Stimulated activated naive CD4-positive, alpha-beta T cell (primary cell): ENCODE measurements around the gene SLC7A6.

ENCODE experiments used
- DNase-seq, 6 experiments: peaks; one replicate each; lab custom pipeline; 2025; lab: John Stamatoyannopoulos, UW

The SLC7A6 gene

DNA sequence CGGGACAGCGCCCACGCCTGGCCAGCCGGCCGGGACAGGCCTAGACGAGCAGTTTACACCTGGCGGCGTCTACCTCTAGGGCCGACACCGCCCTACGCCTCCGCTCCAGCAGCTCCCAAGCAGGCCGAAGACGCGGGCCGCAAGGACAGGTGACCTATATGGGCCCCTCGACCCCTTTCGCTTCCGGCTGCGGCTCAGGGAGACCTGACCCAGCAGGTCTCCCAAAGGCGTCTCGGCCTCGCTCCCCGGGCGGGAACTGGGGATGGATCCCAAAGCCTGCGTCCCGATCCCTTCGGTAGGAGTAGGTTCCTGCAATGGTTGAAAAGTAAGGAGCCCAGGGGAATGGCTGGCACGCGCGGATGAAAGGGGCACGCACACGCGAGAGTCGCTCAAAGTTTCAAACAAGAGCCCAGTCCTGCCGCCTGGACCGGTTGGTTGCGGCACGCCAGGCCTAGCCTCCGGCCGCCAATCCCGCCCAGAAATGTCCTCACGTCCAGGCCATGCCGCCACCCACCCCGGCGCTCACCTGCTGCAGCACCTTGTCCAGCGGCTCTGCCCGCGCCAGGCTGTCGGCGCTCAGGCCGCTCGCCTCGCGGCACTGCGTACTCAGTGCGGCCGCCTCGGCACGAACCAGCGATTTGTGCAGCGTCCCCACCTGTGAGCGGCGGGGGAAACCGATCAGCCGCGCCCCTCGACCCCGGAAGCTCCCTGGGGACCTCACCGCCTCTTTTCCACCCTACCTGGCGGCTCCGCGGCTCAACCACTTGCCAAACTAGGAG, 29.0 kb upstream of the SLC7A6 start:
- DNase-seq: peak in 4 of 6 experiments; percentile 35 to 41 (median 38)

DNA sequence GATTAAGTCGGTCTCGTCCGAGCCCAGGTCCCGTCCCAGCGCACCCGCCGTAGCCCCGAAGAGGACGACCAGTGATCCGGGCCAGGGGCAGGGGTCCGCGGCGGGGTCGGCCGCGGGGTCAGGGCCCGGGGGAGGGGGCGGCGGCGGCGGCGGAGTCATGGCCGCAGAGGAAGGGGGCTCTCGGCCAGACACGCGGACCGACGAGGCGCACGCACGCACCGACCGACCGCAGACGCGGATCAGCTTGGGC, 28.5 kb upstream of the SLC7A6 start, which contains the start of gene ESRP2:
Gene ESRP2 (minus strand): TSS at position 241 of the 250 bp plus-strand sequence. CDS start 82 bp downstream, at position 159.
- peak in 1 of 6 experiments; percentile 38 for DNase-seq

DNA sequence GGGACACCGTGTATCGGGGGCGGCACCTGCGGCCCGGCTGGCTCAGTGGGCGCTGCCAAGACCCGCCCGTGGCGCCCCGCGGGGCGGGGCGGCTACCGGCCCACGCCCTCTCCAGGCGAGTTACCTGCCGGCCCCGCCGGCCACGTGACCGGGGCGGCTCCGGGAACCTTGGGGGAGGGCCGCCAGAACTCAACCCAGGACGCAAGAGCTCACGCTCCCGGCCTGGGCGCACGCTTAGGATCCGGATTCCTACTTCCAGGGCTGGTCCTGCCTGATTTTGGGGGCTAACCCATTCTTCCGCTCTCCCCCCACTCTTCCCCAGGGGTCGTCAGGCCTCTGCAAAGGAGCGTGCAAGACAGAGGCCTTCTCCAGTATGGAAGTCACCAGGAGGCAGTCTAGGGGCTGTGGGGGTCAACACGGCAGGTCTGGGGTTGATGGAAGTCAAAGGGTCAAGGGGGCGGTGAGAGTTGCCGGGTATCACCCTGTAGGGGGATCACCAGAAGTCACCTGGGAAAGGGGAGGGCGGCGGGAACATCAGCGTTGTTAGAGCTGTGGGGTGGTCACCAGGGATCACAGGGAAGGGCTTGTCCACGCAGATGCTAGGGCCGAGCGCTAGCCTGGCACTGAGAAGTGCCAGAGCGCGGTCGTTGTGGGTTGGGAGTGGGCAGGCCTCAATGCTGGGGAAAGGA, 28.0 kb upstream of the SLC7A6 start:
- peak in 5 of 6 experiments; percentile 12 to 64 (median 39) for DNase-seq

DNA sequence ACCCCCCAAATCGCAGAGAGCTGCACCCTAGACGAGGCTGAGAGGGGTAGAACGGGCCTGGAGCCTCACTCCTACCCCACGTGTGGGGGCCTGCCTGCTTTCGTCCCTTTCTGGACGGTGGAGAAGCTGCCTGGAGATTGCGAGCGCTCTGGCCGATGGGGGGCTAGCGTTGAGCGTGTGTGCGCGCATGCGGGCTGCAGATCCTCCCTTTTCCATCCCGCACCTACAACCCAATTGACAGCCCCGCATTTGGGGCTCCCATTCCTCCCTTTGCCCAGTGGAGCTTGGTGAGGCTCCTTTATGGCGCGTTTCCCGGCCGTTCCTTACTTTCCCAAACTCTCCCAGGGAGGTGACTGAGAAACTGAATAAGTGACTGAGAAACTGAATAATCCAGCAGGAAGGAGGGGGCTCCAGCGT, 27.5 kb upstream of the SLC7A6 start:
- peak in 2 of 6 experiments; percentile 24 to 52 for DNase-seq

DNA sequence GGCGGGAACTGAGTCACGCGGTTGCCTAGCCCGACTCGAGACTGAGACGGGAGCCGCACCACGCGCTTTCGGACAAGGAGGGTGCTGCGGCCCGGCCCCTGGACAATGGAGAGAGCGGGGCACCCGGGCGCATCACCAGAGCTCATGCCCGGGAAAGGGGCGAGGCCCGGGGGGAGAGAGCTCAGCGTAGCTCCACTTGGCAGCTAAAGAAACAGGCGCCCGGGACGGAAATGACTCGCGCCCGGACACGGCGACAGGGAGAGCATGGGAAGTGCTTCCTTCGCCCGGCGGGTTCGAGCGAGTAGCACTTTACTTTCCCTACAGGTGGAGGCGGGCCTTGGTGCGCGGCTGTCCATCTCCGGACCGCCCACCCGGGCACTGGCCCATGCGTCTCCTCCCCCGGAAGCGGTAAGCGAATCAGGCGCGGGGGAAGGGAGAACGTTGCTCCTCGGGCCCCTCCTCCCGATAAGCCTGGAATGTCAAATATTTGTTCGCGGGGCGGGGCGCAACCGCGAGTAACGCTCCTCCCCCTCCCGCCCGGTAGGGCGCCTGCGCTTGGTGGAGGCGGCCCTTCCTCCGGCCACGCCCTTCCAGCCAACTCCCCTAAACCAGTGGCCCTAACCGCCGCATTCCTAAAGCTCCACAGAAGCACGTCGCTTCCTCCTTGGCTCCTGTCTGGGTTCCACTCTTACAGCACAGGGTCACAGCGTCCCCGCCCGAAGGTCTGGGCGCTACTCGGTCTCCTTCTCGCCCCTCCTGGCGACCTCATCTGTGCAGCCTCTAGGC, 26.9 kb upstream of the SLC7A6 start:
- DNase-seq: peak; percentile 76 to 89 (median 83)

DNA sequence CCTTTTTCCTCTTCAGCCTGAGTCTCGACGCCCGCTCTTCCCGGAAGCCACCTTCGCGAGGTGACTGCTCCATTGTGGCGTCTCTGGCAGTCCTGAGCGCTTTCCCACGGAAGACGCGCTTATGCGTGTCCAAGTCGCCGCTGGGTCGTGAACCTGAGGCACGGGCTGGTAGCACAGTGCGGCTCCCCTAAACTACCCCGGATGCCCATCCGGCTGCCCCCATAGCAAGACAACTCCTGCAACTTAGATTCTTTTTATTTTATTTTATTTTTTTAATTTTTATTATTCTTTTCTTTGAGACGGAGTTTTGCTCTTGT, 26.3 kb upstream of the SLC7A6 start:
- peak in 1 of 6 experiments; percentile 54 for DNase-seq

DNA sequence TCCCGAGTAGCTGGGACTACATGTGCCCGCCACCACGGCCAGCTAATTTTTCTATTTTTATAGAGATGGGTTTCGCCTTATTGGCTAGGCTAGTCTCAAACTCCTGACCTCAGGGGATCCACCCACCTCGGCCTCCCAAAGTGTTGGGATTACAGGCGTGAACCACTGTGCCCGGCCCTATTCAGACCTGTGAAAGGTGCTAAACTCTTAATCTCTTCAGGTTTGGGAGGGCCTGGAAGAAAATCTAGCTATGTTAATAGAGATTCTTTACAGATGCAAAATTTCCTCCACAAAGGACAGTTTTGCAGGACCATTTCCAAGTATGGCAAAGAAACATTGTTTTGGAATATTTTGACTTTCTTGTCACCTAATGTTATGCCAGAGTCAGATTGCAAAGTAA, 22.2 kb upstream of the SLC7A6 start:
- no peak for DNase-seq

DNA sequence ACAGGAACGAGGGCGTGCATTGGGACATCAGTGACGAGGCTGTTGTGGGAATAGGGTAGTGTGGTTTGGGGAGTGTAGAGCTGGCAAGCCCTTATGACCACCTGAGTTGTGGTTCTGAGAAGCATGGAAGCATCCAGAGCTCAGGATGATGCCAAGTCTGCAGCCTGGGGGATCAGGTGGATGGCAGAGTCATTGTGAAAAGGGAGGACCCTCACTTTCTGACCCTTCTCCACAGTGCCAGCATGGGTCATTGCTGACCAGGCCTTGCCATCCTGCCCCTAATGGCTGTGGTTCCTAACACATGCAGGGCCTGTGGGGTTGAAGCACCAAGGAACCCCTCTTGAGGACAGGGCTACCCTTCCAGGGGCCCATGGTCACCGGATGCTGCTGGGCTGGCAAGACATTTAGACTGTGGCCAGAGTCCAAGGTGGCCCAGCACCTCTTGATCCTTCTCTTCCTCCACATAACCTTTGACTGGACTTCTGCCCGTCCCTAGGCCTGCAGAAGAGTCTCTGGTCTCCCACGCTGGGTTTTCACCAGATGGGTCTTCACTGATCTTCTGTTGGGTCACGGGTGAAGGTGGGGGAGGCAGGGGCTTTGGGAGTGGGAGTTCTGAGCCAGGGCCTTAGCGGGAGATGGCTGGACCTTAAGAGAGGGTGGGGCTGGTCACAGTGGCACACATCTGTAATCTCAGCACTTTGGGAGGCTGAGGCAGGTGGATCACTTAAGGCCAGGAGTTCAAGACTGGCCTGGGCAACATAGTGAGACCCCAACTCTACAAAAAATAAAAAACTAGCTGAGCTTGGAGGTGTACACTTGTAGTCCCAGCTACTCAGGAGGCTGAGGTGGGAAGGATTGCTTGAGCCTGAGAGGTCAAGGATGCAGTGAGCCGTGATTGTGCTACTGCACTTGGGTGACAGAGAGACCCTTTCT, 21.1 kb upstream of the SLC7A6 start:
- no peak for DNase-seq

DNA sequence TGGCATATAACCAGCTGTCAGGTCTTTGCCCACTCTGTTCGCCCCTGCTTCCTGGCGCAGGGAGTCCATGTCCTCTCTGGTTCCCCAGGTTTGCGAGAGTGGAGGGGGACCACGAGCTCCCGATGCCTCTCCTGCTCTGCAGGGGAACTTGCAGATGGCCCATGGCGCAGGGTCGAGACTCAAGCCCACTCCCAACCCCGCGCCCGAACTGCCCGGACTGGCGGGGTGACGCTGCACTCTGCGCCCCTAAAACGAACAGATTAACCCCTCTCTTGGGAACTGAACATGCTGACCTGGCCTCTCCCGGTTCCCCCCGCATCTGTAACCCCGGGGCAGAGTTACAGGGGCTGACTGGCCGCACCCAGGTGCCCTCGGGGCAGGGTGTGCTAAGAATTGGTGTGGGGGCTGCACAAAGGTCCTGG, 19.8 kb upstream of the SLC7A6 start:
- DNase-seq: no peak

DNA sequence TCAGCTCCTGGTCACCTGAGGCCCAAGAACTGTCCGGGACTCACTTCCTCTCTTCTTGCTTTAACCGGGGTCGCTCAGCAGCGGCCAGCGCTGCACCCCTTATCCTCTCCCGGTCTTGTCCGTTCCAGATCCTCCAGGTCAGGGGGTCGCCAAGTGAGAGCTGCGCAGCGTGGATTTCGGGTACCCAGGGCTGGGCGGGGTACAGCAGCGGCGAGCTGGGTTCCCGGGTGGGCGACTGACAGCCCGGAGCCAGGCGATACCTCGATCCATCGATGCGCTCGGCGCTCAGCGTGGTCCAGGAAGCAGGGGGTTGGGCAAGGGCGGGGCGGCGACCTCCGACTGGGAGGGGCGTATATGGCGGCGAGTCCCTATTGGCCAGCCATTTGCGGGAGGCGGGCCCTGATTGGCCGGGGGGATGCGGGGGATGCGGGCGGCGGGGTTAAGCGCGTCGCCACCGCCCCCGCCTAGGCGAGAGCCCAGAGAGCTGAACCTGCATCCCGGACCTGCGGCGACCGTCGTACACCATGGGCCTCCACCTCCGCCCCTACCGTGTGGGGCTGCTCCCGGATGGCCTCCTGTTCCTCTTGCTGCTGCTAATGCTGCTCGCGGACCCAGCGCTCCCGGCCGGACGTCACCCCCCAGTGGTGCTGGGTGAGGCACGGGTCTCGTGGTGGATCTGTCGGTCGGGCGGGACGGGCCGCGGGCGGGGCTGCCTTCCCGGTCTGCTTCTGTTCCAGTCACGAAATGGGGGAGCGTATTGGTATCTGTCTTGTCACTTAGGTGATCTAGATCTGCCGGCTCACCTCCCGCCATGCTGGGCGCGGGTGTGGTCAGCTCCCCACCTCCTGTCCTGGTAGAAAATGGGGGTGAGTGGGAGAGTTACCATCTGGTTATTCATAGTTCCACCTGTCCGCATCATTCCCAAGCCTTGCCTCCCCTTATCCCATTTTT, 19.1 kb upstream of the SLC7A6 start, which contains the start of gene PLA2G15:
Gene PLA2G15 (plus strand): TSS at position 471 of the 951 bp plus-strand sequence. CDS start 54 bp downstream, at position 525.
- peak; percentile 85 to 97 (median 94) for DNase-seq

DNA sequence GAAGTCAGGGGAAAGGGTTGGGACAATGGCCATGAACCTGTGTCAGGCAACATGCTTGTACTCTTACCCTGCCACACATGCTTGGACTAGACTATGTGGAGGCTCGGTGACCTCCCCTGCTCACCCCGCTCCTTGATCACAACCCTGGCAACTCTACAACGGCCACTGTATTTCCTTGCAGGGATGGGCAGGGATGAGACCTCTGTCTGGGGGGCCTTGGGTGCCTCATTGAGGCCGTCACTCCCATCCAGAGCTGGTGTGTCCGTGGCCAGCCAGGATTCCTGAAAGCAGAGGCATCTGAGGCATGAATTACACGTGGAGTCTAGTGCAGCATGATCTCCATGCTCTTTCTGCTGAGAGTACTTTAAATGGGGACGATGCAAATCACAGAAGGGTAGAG, 18.2 kb upstream of the SLC7A6 start:
- DNase-seq: no peak

DNA sequence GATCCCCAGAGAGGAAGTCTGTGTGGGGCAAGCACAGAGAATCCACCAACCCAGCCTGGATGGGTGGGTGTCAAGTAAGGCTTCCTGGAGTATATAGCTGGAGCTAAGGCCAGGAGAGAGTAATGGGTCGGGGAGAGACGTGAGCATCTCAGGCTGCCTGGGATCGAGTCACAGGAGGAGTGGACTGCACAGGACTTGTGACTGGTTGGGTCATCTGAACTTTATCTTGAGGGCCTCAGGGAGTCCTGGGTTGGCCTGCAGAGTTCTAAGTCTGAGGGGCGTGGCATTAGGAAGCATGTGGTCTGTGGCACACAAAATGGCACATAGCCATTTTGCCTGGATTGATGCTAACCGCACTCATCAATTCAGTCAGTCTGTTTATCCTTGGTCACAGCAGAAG, 17.7 kb upstream of the SLC7A6 start:
- no peak for DNase-seq

DNA sequence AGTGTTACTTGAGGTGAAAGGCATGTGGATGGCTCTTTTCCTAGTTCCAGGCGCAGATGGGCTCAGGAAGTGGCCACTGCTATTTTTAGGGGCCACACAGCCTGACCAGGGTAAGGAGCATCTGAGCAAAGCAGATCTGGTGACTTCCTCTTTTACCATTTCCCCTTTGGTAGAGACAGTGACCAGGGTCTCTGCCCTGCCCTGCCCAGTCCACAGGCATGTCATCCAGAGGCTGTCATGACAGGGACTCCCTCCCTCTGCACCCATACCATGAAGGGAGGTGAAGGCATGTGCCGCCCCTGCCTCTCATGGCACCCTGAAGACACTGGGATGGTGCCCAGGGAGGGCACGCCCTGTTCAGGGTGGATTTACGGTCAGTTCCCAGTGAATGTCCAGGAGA, 16.9 kb upstream of the SLC7A6 start:
- DNase-seq: no peak

DNA sequence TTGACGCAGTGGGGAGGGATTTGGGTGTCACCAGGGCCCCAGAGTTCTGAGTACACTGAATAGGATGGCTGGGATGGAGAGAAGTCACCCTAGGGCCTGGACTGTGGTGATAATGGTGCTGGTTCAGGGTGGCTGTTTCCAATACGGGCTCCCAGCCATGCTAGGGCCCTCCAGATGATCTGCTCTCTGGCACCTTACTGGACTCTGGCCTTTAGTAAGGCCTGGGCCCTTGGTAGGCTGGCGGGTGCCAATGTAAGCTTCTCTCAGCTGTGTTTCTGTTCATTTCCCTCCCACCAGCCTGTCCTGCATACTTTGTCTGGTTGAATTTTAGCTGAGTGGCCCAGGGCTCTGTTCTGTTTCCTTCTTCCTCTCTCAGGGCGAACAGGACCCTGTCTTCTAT, 16.4 kb upstream of the SLC7A6 start:
- DNase-seq: no peak

DNA sequence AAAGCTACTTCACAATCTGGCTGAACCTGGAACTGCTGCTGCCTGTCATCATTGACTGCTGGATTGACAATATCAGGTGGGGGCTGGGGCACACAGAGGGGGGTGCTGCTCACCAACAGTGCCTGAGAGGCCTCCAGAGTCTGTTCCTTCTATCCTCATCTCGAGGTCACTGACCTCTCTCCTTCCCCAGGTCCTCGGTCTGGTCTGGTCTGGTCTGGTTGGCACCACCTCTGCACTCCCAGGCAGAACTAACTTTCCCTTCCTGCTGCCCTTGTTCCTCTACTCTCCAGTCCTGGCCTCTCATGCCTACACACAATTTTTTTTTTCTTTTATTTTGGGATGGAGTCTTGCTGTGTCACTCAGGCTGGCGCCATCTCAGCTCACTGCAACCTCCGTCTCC, 15.0 kb upstream of the SLC7A6 start:
- no peak for DNase-seq

DNA sequence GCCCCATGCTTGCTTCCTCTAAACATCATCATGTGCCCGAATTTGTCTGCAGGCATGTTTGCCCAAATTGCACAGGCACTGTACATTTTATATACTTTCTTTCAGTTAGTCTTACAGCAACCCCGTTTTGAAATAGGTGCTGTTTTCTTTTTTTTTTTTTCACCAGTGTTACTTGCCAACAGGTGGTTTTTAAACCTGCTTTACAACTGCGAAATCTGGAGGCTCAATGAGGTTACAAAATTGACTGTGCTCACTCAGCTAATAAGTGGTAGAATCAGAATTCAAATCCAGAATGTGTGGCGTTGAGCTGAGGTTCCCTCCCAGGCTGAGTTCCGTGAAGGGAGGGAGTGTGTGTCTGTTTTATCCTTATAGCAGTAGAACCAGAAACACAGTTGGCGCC, 13.4 kb upstream of the SLC7A6 start:
- no peak for DNase-seq

DNA sequence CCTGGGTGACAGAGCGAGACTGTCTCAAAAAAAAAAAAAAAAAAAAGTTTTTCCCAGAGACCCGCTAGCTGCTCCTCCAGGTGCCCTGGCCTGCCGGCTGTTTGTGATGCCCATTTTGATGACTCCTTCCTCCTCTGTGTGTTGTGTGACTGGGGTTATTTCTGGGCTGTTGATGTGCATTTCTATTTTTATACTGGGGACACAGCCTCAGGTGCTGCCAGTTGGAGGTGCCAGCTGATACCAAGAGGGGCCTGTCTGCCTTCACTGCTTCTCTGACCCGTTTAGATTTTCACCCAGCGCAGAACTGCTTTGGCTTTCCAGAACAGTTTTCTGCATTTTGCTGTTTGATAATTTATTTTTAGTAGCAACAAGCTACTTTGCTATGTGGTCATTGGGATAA, 12.5 kb upstream of the SLC7A6 start:
- DNase-seq: no peak

DNA sequence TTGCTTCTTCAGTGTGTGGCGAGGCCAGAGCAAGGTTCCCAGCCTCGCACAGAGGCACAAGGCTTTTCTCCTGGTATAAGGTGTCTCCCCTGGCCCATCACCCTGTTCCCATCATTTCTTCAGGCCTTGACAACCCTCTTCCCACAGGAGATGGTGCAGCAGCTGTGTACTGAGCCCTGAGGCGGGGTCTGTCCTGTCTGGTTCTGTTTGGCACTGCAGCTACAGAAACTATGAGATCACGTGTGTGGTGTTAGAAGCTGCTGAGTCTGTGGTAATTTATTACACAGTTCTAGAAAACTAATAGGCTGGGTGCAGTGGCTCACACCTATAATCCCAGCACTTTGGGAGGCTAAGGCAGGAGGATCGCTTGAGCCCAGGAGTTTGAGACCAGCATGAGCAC, 11.9 kb upstream of the SLC7A6 start:
- DNase-seq: no peak

DNA sequence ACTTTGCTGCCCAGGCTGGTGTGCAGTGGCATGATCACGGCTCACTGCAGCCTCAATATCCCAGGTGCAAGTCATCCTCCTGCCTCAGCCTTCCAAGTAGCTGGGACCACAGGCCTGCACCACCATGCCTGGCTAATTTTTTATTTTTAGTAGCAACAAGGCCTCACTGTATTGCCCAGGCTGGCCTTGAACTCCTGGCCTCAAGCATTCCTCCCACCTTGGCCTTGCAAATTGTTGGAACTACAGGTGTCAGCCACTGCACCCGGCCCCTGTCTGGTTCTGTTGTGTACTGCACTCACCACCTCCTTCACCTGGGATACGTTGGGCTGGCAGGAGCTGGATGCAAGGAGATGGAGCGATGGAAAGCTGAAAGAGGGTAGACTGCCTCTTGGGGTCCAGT, 10.6 kb upstream of the SLC7A6 start:
- DNase-seq: no peak

DNA sequence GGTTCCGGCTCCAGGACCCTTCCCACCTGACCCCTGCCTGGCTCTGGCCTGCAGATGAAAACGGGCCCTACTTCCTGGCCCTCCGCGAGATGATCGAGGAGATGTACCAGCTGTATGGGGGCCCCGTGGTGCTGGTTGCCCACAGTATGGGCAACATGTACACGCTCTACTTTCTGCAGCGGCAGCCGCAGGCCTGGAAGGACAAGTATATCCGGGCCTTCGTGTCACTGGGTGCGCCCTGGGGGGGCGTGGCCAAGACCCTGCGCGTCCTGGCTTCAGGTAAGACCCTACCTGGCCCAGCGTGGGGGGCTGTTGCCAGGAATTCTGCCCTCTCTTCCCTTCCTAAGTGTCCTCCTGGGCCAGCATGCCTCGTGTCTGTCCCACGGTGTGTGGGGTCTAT, 8.6 kb upstream of the SLC7A6 start:
- no peak for DNase-seq
